ENCODE measurements around the gene MR1.

DNA sequence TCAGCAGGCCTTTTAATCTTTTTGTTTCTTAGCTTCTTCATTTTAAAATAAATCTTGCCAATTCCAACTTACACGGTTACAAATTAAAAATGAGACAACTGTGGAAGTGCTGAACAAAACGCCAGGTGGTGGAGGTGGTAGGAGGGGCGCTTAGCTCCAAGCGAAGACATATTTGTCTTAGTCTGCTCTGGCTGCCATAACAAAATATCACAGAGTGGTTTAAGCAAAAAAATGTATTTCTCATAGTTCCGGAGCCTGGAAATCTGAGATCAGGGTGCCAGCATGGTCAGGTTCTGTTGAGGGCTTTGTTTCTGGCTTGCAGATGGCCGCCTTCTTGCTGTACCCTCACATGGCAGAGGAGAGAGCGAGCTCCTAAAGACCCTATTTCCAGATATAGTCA is 69.6 kb downstream of the MR1 start:
- TF ChIP-seq, protein P1, sequence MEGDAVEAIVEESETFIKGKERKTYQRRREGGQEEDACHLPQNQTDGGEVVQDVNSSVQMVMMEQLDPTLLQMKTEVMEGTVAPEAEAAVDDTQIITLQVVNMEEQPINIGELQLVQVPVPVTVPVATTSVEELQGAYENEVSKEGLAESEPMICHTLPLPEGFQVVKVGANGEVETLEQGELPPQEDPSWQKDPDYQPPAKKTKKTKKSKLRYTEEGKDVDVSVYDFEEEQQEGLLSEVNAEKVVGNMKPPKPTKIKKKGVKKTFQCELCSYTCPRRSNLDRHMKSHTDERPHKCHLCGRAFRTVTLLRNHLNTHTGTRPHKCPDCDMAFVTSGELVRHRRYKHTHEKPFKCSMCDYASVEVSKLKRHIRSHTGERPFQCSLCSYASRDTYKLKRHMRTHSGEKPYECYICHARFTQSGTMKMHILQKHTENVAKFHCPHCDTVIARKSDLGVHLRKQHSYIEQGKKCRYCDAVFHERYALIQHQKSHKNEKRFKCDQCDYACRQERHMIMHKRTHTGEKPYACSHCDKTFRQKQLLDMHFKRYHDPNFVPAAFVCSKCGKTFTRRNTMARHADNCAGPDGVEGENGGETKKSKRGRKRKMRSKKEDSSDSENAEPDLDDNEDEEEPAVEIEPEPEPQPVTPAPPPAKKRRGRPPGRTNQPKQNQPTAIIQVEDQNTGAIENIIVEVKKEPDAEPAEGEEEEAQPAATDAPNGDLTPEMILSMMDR (IDR thresholded peaks at IDR 0.05), result no peak
- TF ChIP-seq POLR2A (IDR thresholded peaks at IDR 0.05), result no peak

Data from heart left ventricle (tissue), 13 donors.